ENCODE data around the gene PLEKHG4.

The PLEKHG4 gene

GRCh38 chr16:67336648-67337047, 57.3 kb downstream of the PLEKHG4 start:
- Histone ChIP-seq H2BK5ac (ENCODE audit: low read length) (no peak overlapping the region), H2BK120ac (ENCODE audit: low read depth, low read length) (no peak overlapping the region), H2BK15ac (ENCODE audit: low read length) (no peak overlapping the region), H3K9ac (ENCODE audit: low read depth, low read length, poor library complexity) (no peak overlapping the region), H3K4me1 (ENCODE audit: control insufficient read depth in 2 of 2, insufficient read depth in 1 of 2, low read depth in 1 of 2, low read length in 2 of 2) (no peaks in the 10 kb centered on the region), H3K23ac (ENCODE audit: low read depth, low read length, poor library complexity) (no peak overlapping the region), H2BK12ac (ENCODE audit: low read length) (no peak overlapping the region), H2AFZ (ENCODE audit: low read length) (no peak overlapping the region), H4K91ac (ENCODE audit: low read depth, low read length, poor library complexity) (no peak overlapping the region), H3K27me3 (ENCODE audit: control insufficient read depth in 3 of 3, insufficient read depth in 3 of 3, low read depth in 1 of 3, low read length in 3 of 3) (no peaks in the 10 kb centered on the region), H3K27ac (replicated peaks; ENCODE audit: low read length) (no peak overlapping the region), H3K9me3 (replicated peaks in 1 of 2; ENCODE audit: control insufficient read depth in 2 of 2, insufficient read depth in 1 of 2, low read depth in 1 of 2, low read length in 2 of 2) (no peaks in the 10 kb centered on the region), H3K4ac (ENCODE audit: low read length) (no peak overlapping the region), H2AK5ac (ENCODE audit: low read depth, low read length) (no peak overlapping the region), H3K36me3 (replicated peaks in 1 of 2; ENCODE audit: control insufficient read depth in 2 of 2, insufficient read depth in 2 of 2, low read length in 2 of 2) (no peaks in the 10 kb centered on the region), H4K8ac (ENCODE audit: low read depth, low read length) (no peak overlapping the region), H3K18ac (ENCODE audit: low read length) (no peak overlapping the region), H3K79me1 (ENCODE audit: low read depth, low read length) (peaks cover 2% of the 10 kb centered on the region), H3K14ac (ENCODE audit: low read length) (no peak overlapping the region), H3K4me2 (ENCODE audit: insufficient read depth, low read length, poor library complexity, severe bottlenecking) (no peak overlapping the region), H3K4me3 (ENCODE audit: low read length in 2 of 2) (no peak overlapping the region)
- DNase-seq (ENCODE audit: low spot score): no peak
- no CpG with 5 or more reads among the region's 1 CpG for WGBS, 2 donors (ENCODE audit: extremely low coverage in 2 of 2, insufficient read length in 2 of 2, insufficient replicate concordance in 1 of 2)
